Activated CD8-positive, alpha-beta T cell treated with anti-CD3 and anti-CD28 coated beads, Interleukin-2, amount 10 ng/mL, durations not matched to agents 7 days and 5 days (primary cell): ENCODE measurements around the gene TACR2. TPM values are rescaled to one million over a fixed set of nuclear protein-coding genes. Genes with fewer than 3 reads are reported as not detected.
"Not testable (repeated sequence)": the region's sequence is repeated elsewhere in the genome, so short reads cannot be mapped to it uniquely, and the experiment has no call there.

Experiments
- ATAC-seq: fragments of 150-1000 bp; cut with Tn5 transposase; one replicate; pipeline ENCODE4 v1.10.0; 2021; ENCODE audit warnings: moderate library complexity
- CTCF ChIA-PET: fragments of 350-600 bp; sonication (Branson Sonifier 250); formaldehyde crosslinking; loops from one replicate; lab custom pipeline; 2021; ENCODE audit warnings: antibody characterized with exemption; lab: Charles Lee
- POLR2A ChIA-PET: fragments of 350-600 bp; sonication (Branson Sonifier 250); formaldehyde crosslinking; loops from one replicate; lab custom pipeline; 2021; ENCODE audit warnings: antibody characterized with exemption; lab: Charles Lee
- DNase-seq: peaks from one replicate; pipeline ENCODE4 v3.0.0-alpha.2; 2020
- H3K27ac Mint-ChIP-seq: one replicate; pipeline ENCODE4 v1.8.0; 2021; ENCODE audit warnings: mild to moderate bottlenecking, mixed read lengths
- H3K27me3 Mint-ChIP-seq: one replicate; pipeline ENCODE4 v1.8.0; 2021; ENCODE audit warnings: low read depth, mixed read lengths
- H3K36me3 Mint-ChIP-seq: one replicate; pipeline ENCODE4 v1.8.0; 2021; ENCODE audit warnings: low read depth, mixed read lengths
- H3K4me1 Mint-ChIP-seq: one replicate; pipeline ENCODE4 v1.8.0; 2021; ENCODE audit warnings: low read depth, mixed read lengths
- H3K4me3 Mint-ChIP-seq: one replicate; pipeline ENCODE4 v1.8.0; 2021; ENCODE audit warnings: mild to moderate bottlenecking, mixed read lengths
- H3K9me3 Mint-ChIP-seq: one replicate; pipeline ENCODE4 v1.8.0; 2022; ENCODE audit warnings: mixed read lengths; ENCODE audit not compliant: insufficient read depth
- total RNA-seq, 2 experiments: library from RNA; stranded (reverse); gene quantifications; one replicate each; pipeline ENCODE4 v1.2.3, GENCODE V29; 2021

Gene TACR2
- total RNA-seq, 2 experiments from 2014 or later, result not detected

DNA sequence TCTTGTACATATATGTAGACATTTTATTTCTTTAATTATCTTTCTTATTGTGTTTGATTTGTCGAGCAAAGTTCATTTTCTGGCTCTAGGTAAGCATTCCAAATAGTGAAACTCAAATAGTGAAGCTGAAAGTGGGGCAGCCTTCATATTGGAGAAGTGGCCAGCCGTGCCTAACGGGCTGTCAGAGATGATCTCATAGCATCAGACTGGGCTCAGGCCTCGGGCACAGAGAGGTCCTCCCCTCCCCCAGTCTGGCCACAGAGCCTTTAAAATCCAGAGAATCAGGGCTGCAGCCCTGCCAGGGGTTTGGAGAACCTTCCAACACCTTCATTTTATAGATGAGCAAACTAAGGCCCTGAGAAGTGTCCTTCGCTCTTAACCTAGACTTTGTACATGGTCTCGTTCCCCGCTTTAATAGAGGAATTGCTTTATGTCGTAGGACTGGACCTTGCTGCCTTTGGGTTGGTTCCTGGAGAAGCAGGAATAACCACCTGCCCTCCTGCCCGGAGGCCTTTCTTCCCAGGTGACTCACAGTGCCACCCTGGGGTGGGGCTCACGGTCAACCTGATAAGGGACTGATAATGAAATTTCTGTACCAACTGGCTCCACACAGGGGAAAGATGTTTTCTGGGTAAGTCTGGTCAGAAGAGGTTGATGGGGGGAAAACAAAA, 41.8 kb upstream of the TACR2 start:
- no peaks in the 10 kb centered on the region for H3K9me3 Mint-ChIP-seq
- POLR2A ChIA-PET, result no interaction called here
- H3K4me1 Mint-ChIP-seq, result peaks cover 23% of the 10 kb centered on the region
- H3K27ac Mint-ChIP-seq, result peak overlapping the region; percentile 27
- H3K4me3 Mint-ChIP-seq, result no peak overlapping the region
- CTCF ChIA-PET, result interaction anchor here (1.0 kb wide), 1 partner anchor 8 kb away, joined by 3 read pairs; the partner anchor contains the start of gene TSPAN15
- ATAC-seq (no peak), DNase-seq (no peak)
- no peaks in the 10 kb centered on the region for H3K36me3 Mint-ChIP-seq
- peaks cover 4% of the 10 kb centered on the region for H3K27me3 Mint-ChIP-seq

DNA sequence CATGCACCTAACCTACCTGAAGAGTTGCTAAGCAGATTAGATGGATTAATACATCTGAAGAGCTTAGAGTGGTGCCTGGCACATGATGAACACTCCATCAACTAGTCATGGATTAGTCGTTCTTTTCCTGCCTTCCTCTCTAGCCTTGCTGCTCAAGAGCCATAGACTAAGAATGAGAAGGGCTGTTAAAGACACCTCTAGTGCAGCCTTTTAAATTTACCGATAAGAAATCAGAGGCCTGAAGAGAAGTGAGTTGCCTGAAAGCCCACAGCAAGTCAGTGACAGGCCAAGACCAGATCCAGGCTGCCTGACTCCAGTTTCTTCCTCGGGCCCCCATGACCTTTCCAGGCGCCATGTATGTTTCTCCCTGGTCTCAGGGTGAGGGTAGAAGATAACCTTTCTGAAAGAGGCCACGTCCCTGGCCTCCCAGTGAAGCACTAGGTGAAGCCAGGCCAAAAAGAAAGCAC, 41.1 kb upstream of the TACR2 start:
- H3K27ac Mint-ChIP-seq, result no peak overlapping the region
- H3K9me3 Mint-ChIP-seq, result no peaks in the 10 kb centered on the region
- no peaks in the 10 kb centered on the region for H3K36me3 Mint-ChIP-seq
- CTCF ChIA-PET, result interaction anchor here (1.8 kb wide), 1 partner anchor 11 kb away, joined by 7 read pairs; no protein-coding TSS in a partner anchor
- H3K4me3 Mint-ChIP-seq, result no peak overlapping the region
- POLR2A ChIA-PET, result no interaction called here
- H3K4me1 Mint-ChIP-seq, result peaks cover 16% of the 10 kb centered on the region
- no peak for ATAC-seq
- H3K27me3 Mint-ChIP-seq, result peaks cover 10% of the 10 kb centered on the region
- no peak for DNase-seq

DNA sequence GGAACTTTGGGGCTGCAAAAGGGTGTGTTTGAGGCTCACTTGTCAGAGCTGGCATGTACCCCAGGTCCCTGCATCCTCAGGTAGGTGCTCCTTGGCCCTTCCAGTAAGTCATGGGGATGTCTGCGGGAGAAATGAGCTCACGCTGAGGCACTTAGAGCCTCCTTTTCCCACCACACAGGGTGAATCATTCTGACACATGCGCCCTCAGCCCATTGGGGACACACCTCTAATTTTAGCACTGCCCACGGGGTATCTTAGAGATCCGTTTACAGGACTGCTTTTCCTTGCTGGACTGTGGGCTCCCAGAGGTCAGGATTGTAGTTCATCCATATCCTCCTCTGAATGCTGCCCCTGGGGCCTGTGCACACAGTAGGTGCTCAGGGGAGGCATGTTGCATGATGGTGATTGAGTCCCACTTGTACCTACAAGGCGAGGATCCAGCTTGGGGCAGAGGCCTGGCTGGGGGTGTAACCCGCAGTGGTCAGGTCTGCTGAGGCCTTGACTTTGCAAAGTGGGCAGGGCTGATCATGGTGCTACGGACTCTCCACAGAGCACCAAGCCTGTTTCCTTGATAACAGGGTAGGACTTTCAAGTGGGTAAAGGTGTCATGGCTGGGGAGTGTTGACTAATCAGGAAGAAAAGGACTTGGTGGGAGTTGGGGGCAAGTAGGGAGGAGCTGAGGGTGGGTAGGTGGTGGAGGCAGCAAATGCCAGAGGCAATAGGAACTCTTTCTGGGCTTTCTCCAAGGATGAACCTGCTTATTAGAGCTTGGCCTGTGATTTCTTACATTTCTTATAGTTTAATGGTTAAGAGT, 40.4 kb upstream of the TACR2 start:
- ChIA-PET POLR2A (interaction anchor here (0.5 kb wide), 1 partner anchor 776 kb away, joined by 3 read pairs; no protein-coding TSS in a partner anchor), CTCF (interaction anchor here (1.8 kb wide), 1 partner anchor 10 kb away, joined by 7 read pairs; no protein-coding TSS in a partner anchor)
- no peaks in the 10 kb centered on the region for H3K36me3 Mint-ChIP-seq
- H3K4me3 Mint-ChIP-seq, result no peak overlapping the region
- peaks cover 16% of the 10 kb centered on the region for H3K27me3 Mint-ChIP-seq
- DNase-seq (no peak), ATAC-seq (no peak)
- peaks cover 17% of the 10 kb centered on the region for H3K4me1 Mint-ChIP-seq
- no peak overlapping the region for H3K27ac Mint-ChIP-seq
- no peaks in the 10 kb centered on the region for H3K9me3 Mint-ChIP-seq

DNA sequence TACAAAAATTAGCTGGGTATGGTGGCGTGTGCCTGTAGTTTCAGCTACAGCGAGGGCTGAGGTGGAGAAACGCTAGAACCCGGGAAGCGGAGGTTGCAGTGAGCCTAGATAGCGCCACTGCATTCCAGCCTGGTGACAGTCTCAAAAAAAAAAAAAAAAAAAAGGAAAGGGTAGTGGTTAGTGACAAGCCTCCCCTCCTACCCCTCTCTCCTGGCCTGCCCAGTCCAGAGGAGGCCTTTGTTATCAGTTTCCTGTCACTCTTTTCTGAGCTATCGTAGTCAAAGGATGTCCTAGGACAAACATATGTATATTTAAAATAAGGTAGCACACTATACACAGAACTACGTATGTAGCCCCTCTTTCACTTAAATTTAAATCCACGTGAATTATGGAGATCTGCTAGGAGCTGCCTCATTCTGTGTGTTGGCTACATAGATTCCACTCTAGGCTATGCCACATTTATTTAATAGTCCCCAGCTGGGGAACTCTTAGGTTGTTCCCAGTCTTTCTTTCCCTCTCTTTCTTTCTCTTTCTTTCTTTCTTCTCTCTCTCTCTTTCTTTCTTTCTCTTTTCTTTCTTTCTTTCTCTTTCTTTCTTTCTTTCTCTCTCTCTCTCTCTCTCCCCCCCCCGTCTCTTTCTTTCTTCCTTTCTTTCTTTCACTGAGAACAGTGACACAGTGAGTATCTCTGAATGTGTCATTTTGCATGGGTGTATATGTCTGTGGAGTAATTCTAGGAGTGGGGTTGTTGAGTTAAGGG, 38.5 kb upstream of the TACR2 start:
- DNase-seq (no peak), ATAC-seq (no peak)
- Mint-ChIP-seq H3K36me3 (no peaks in the 10 kb centered on the region), H3K9me3 (no peaks in the 10 kb centered on the region), H3K4me1 (peaks cover 16% of the 10 kb centered on the region), H3K4me3 (no peak overlapping the region), H3K27me3 (peaks cover 17% of the 10 kb centered on the region), H3K27ac (no peak overlapping the region)
- ChIA-PET POLR2A (interaction anchor here (0.6 kb wide), 1 partner anchor 60 kb away, joined by 6 read pairs; no protein-coding TSS in a partner anchor), CTCF (interaction anchor here (0.7 kb wide), 1 partner anchor 23 kb away, joined by 3 read pairs; no protein-coding TSS in a partner anchor)

DNA sequence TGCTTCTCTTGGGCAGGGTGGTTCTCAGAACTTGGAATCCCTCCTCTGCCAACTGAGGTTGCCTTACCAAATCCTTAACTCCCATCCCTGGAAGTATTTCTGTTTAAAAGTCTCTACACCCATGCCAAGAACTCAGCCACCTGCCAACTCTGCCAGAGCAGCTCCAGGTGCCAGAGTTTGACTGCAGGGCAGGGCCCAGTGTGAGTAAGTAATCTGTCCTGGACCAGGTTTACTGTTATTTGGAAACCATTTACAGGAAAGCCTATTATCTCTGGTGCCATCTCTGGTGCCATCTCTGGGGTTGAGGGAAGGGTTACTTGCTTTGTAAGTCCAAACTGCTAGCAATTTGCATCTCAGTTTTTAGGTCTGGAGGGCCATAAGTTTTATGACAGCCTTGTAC, 37.1 kb upstream of the TACR2 start:
- POLR2A ChIA-PET, result no interaction called here
- Mint-ChIP-seq H3K4me3 (no peak overlapping the region), H3K36me3 (no peaks in the 10 kb centered on the region), H3K27me3 (peaks cover 17% of the 10 kb centered on the region), H3K9me3 (no peaks in the 10 kb centered on the region), H3K4me1 (peaks cover 24% of the 10 kb centered on the region), H3K27ac (no peak overlapping the region)
- no peak for ATAC-seq
- CTCF ChIA-PET, result interaction anchor here (2.0 kb wide), 1 partner anchor 55 kb away, joined by 7 read pairs; no protein-coding TSS in a partner anchor
- no peak for DNase-seq

DNA sequence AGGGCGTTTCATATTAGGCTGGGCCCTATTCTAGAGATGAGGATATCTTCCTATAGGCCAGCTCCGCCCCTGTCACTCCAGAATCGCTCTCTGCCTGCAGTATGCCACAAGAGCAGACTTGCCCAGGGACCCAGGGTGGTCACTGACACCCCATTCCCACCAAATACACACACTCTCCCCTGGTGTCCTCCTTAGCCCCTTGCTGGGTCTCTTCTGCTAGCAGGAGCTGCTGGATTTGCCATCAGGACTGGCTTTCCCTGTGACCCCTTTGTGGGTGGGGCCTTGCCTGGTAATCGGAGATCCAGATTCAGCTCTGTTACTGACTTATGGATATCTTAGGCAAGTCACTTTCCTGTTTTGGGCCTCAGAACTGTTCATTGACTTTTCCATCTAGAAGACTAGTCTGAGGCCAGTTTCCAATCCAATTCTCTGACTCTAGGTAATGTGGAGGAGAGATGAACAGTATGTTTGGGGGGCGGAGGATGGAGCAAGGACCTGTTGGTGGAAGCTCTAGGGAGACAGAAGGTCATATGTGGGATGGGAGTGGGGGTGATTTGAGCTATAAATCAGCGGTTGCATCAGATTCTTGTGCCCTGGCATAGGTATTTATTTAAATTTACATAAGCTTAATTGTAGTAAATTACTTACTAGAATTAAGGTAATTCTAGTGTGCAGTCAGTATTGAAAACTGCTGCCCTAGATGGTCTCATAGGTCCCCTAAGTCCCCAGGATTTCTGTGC, 36.1 kb upstream of the TACR2 start:
- POLR2A ChIA-PET, result no interaction called here
- H3K4me3 Mint-ChIP-seq, result peak overlapping the region; percentile 85
- H3K9me3 Mint-ChIP-seq, result no peaks in the 10 kb centered on the region
- H3K27ac Mint-ChIP-seq, result no peak overlapping the region
- peaks cover 23% of the 10 kb centered on the region for H3K27me3 Mint-ChIP-seq
- H3K36me3 Mint-ChIP-seq, result no peaks in the 10 kb centered on the region
- no peak for DNase-seq
- CTCF ChIA-PET, result interaction anchor here (2.0 to 5.0 kb wide), 2 partner anchors 12 to 56 kb away, joined by 7 to 24 read pairs; no protein-coding TSS in a partner anchor
- no peak for ATAC-seq
- H3K4me1 Mint-ChIP-seq, result peaks cover 29% of the 10 kb centered on the region

DNA sequence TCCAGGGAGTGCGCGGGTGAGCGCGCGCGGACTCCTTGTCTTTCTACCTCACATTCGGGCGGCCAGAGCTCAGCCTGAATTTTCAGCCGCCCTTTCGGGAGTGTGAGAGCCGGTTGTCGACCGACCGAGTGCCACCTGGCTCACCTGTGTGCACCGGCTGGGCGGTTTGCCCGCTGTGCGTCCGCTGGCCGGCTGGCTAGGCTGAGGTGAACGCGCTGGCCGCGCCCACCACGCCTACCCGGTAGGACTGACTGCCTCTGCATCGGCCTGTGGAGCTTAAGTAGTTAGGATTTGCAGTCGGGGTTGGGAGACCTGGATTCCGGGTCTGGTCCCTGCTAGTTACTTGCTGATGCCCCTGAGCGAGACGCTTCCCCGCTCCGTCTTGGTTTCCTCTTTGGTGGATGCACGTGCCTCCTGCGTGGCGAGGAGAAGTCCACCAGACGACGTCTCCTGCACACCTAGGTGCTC, 35.1 kb upstream of the TACR2 start:
- Mint-ChIP-seq H3K36me3 (no peaks in the 10 kb centered on the region), H3K4me3 (peak overlapping the region; percentile 85), H3K27ac (no peak overlapping the region), H3K4me1 (peaks cover 29% of the 10 kb centered on the region), H3K27me3 (peaks cover 26% of the 10 kb centered on the region), H3K9me3 (no peaks in the 10 kb centered on the region)
- ATAC-seq, result peak; percentile 2
- ChIA-PET CTCF (interaction anchor here (2.0 to 5.0 kb wide), 4 partner anchors 13 to 57 kb away, joined by 5 to 24 read pairs (median 10); no protein-coding TSS in a partner anchor), POLR2A (no interaction called here)
- no peak for DNase-seq

DNA sequence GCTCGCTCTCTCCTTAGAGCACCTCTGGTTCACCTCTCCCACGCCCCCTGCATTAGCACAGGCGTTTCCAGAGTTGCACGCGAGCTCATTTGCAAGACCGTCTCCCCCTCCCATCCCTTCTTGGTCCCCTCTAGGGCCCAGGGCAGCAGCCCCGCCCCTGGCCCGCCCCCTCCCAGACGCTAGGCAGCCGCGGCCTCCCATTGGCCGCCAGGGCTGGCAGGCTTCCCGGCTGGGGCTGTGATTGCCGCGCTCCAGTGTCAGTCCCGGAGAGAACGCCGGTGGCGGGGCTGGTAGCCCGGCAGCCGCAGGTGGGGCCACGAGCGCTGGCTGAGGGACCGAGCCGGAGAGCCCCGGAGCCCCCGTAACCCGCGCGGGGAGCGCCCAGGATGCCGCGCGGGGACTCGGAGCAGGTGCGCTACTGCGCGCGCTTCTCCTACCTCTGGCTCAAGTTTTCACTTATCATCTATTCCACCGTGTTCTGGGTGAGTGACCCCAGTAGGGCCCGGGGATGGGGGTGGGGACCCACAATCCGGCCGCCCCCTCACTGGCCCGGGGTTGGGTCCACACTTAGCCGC, 34.6 kb upstream of the TACR2 start, which contains the start of gene TSPAN15:
Gene TSPAN15 (plus strand): TSS at position 257 of the 575 bp plus-strand sequence. CDS start 130 bp downstream, at position 387.
- peak within 1 kb of the TSS; percentile 85 for H3K4me3 Mint-ChIP-seq
- peaks cover 26% of the 10 kb centered on the region for H3K27me3 Mint-ChIP-seq
- POLR2A ChIA-PET, result interaction anchor here (0.9 kb wide), 1 partner anchor 17 kb away, joined by 4 read pairs; no protein-coding TSS in a partner anchor
- DNase-seq, result peak; percentile 81
- CTCF ChIA-PET, result interaction anchor here (0.9 to 5.0 kb wide), 5 partner anchors 8 to 57 kb away, joined by 3 to 24 read pairs (median 5); no protein-coding TSS in a partner anchor
- H3K36me3 Mint-ChIP-seq, result no peaks in the 10 kb centered on the region
- H3K4me1 Mint-ChIP-seq, result peaks cover 29% of the 10 kb centered on the region
- ATAC-seq, result peak; percentile 97
- H3K9me3 Mint-ChIP-seq, result no peaks in the 10 kb centered on the region
- H3K27ac Mint-ChIP-seq, result no peak within 1 kb of the TSS

DNA sequence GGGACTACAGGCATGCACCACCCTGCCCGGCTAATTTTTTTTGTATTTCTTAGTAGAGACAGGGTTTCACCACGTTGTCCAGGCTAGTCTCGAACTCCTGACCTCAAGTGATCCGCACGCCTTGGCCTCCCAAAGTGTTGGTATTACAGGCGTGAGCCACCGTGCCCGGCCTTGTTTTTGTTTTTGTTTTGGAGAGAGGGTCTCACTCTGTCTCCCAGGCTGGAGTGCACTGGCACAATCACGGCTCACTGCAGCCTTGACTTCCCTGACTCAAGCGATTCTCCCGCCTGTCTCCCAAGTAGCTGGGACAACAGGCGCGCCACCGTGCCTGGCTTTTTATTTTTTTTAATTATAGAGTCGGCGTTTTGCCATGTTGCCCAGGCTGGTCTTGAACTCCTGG, 33.7 kb upstream of the TACR2 start:
- not testable (repeated sequence) for ATAC-seq, DNase-seq, H3K9me3 Mint-ChIP-seq, H3K36me3 Mint-ChIP-seq, H3K4me3 Mint-ChIP-seq, H3K27ac Mint-ChIP-seq
- H3K27me3 Mint-ChIP-seq, result peaks cover 31% of the 10 kb centered on the region
- H3K4me1 Mint-ChIP-seq, result peaks cover 29% of the 10 kb centered on the region
- ChIA-PET CTCF (interaction anchor here (0.9 to 5.0 kb wide), 16 partner anchors 9 to 186 kb away, joined by 3 to 24 read pairs (median 4); no protein-coding TSS in a partner anchor), POLR2A (interaction anchor here (0.9 kb wide), 1 partner anchor 18 kb away, joined by 4 read pairs; no protein-coding TSS in a partner anchor)

DNA sequence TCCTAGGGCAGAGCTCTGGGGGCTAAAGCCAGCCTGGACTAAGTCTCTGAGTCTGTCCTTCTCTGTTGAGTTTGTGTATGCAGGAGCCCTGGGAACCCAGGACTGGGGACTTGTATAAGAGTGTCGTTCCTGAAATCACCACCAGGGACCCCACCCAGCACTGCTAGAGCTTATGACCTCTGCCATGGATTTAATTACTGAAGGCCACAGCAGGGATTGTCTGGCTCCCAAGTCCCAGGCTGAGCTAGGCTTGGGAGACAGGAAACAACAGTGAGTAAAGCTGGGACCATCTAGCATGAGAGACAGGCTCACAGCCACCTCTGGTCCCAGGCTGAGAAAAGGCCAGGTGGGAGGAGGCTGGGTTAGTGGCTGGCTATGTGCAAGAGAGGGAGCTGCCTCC, 33.1 kb upstream of the TACR2 start:
- no peaks in the 10 kb centered on the region for H3K36me3 Mint-ChIP-seq

More for the DNA sequence above, 33.1 kb upstream of the TACR2 start:
- DNase-seq, result peak; percentile 74
- H3K27me3 Mint-ChIP-seq, result peaks cover 36% of the 10 kb centered on the region
- peak; percentile 74 for ATAC-seq
- CTCF ChIA-PET, result interaction anchor here (0.9 to 5.0 kb wide), 15 partner anchors 9 to 187 kb away, joined by 3 to 24 read pairs (median 4); no protein-coding TSS in a partner anchor
- POLR2A ChIA-PET, result no interaction called here
- H3K4me3 Mint-ChIP-seq, result no peak overlapping the region
- H3K9me3 Mint-ChIP-seq, result no peaks in the 10 kb centered on the region
- H3K4me1 Mint-ChIP-seq, result peaks cover 29% of the 10 kb centered on the region
- H3K27ac Mint-ChIP-seq, result peak overlapping the region; percentile 27
